HG03095 (cell line): Measurements from ENCODE around the gene LELP1.
"Not testable (repeated sequence)": the region's sequence is repeated elsewhere in the genome, so short reads cannot be mapped to it uniquely, and the experiment has no call there.

Source experiments
- ATAC-seq: cut with Tn5 transposase; IDR thresholded peaks from one replicate; pipeline ENCODE4 v1.9.1; 2021; ENCODE audit warnings: moderate library complexity; ENCODE audit not compliant: unreplicated experiment

The LELP1 gene

DNA sequence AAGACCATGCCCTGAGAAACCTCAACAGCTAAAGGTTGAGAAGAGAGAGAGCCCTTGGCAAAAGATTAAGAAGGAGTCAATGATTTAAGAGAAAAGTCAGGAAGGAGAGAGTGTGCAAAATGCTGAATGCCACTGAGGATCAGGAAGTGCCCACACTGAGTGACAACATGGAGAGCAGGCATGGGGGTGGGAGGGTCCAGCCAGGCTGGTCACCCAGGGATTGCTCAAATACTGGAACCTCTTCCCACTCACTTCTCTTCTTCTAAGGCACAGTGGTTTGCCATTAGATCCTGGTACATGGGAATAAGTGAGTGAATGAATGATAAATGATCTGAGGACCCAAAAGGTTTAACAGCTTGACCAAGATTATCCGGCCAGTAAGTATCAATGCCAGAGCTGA lies 25.3 kb downstream of the LELP1 start:
- no peak for ATAC-seq

DNA sequence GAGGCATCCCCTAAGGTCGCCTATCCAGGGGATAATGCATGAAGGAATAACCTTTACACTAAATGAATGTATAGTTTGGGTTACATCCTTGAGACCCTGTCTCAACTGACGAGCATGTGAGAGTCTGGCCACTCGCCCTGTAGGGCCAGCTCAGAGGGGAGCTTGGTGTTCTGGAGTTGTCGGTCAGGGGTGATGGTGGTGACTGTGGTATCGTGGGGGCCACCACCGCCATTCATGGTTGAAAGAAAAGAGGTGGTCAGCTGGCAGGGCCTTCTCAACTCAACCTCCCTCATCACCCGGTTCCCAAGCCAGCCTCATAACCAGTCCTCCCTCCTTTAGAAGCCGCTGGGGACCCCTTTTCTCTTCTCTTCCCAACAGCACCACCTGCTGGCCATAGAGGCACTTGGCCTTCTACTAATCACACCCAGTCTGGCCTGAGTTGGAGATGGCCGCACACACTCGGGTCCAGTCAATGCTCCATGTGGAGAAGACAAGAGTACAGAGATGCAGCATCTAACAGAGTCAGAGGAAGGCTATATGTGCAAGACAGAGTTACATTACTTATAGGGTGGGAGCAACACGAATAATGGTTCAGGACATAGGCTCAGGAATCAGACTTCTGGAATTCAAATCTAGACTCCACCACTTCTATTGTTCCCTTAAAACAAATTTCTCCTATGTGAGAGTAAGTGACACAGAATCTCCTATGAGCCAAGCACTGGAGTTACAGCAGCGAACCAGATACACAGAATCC lies 26.0 kb downstream of the LELP1 start:
- ATAC-seq: not testable (repeated sequence)

DNA sequence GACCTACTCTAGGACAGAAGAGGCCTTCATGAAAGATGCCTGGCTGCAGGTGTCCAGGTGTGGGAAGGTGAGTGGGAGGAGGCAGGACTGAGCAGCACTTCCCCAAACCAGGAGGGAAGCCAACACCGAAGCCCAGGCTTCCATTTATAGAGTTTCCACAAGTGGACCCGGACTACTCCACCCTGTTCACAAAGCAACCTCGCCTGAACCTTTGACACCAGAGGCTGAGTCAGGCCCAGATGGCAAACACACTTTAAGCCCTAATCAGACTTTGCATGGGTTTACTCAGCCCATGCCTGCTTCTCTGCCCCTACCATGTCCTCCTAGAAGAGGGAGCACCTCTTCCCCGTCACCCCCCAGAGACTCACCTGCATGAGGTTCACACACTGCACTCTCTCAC lies 28.1 kb downstream of the LELP1 start:
- ATAC-seq: no peak

DNA sequence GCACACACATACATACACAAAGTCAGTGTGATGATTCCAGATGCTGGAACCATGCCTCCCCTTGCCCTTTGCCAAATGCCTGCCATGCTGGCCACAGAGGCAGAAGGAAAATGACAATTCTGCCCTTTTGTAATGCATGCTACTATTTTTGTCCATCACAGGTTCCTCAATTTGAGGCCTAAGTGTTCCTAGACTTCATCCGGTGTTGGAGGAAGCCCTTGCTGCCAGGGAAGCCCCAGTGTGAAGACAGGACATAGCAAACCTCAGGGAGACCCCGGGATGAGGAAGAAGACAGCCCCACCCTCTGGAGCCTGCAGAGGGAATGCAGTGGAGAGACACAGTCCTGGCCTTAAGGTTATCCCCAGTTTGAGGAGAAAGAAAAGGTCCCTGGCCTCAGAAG lies 28.6 kb downstream of the LELP1 start:
- no peak for ATAC-seq

DNA sequence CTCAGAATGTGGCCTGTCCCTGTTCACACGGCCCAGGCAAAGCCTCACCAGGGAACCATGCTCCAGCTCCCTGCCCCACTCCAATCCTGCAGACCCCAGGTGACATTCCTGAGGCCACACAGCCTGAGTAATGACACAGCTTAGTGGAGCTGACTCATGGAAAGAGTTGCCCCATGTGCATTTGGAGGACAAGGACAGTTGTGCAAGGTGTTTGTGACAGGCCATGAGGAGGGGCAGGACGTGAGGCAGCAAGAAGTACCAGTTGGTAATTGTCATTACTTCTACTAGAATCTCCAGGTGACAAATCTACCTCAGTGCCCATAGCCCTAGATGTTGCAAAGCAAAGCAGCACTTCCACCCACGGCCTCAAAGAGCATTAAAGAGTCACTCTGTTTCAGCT lies 29.3 kb downstream of the LELP1 start:
- ATAC-seq: no peak

DNA sequence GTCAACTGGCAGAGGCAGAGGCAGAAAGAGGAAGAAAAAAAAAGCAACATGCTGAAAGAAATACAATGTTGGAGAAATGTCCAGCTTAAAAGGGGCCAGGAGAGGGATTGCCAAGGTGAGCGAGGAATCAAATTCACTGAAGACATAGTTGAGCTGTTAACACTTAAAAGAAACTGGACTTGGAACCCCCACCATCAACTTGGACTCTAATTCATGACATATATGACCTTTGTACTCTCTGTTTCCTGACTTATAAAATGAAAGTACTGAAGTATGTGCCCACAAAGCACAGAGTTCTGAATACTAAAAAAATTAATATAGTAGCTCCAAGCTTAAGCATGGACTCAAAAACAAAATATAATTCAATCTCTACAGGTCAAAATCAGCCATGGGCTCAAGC lies 30.2 kb downstream of the LELP1 start:
- no peak for ATAC-seq

DNA sequence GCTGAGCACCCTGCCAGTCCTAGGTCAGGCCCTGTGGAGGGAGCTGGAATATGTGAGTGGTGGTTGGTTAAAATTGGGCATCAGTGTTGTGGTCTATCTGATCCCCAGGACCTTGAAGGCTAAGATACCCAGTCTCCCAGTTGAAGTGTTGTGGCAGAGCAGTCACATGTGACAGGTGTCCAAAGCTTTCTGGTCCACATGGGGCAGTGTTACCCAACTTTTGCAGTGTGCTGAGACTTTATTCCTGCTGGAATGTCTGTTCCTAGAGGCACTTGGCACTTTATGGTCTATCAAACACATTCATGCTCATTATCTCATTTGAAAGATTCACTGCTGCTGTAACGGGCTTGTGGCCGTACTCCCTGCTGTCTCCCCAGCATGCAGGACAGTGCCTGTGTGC lies 35.3 kb downstream of the LELP1 start:
- ATAC-seq: no peak

DNA sequence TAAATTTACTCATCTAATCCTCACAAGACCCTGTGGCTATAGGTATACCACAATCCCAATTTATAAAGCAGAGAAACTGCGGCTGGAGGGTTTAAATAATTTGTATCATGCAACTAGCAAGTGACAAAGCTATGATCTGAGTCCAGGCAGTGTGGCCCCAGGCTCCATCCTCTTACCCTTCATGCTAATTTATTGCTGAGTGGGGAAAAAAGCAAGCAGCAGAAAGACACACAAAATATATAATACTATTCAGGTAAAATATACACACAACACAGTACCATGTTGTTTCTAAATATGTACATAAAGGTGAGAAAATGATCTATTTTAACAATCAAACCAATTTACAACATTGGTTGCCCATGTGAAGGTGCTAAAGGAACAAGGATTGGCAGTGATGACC lies 38.9 kb downstream of the LELP1 start:
- no peak for ATAC-seq

DNA sequence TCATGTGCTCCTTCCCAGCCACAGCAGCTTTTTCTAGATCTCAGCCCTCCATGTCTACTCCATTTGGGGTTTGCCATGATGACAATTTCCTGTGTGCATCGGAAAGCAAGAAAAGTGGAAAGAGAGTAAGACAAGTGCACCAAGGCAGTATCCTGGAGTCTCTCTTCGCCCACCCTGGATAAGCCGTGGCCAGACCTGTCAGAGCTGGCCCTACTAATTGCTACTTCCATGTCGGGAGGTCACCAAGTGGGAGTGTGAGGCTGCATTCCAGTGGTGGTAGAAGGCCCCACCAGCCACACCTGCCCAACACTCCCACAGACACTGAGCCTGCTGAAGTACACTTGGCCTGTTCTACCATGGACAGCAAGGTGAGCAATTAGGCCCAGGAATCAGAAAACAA lies 42.2 kb downstream of the LELP1 start:
- ATAC-seq: no peak

DNA sequence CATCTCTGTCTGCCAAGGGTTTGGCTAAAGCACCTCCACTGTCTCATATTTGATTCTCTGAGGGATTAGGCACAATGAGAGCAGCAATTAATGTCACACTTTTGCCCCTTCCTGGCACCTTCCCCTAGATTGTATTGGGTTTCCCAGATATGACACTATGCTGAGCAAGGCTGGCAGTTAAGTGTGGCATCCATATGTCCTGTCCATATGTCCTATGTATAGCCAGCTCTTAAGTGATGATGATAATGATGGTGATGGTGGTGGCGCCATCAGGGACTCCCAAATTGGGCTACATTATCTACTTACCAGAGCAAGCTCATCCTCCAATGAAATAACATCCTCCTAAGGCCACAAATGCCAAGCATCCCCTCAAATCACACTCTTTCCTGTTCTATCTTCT lies 42.8 kb downstream of the LELP1 start:
- ATAC-seq: no peak

DNA sequence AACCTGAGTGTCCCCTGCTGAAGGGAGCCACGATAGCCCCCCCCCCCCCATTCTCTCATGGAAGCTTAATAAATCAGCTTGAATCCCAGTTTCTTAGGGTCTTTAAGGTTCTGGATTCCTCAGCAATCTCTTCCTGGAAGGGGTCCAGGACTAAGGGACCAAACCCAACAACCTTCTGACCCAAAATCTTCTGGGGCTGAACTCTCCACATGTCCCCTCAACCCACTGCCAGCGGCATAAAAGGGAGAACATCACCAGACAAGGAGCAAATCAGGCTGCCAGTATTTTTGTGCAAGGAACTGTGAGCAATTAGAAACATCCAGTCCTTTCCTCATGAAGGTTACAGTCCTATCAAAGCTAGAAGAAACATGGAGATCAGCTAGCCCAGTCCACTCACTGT lies 43.6 kb downstream of the LELP1 start:
- no peak for ATAC-seq

DNA sequence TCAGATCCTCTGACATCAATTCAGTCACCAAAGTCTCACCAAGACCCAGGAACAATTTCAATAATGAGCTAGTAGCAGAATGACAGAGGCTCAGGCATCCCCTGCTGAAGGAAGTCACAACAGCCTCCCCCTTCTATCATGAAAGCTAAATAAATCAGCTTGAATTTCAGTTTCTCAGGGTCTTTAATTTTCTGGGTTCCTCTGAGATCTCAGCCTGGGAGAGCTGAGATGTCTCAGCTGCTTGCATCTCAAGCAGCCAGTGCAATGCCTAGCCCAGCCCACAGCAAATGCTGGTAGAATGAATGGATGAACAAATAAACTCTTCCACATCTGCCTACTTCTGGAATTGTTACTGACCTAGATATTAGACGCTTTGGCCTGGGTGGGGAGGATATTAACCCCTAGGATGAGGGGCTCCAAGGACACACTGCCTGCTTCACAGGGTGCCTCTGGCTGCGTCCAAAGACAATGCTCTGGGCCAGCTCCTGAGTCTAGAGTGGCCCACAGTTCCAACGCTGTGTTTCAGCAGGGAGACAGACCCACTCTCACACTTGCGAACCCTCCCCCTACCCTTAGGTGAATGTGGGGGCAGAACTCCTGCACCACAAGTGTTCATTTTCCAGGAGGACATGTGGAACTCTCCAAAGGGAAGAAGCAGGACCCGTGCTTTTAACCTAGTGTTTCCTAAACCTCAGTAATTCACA lies 45.1 kb downstream of the LELP1 start:
- no peak for ATAC-seq

DNA sequence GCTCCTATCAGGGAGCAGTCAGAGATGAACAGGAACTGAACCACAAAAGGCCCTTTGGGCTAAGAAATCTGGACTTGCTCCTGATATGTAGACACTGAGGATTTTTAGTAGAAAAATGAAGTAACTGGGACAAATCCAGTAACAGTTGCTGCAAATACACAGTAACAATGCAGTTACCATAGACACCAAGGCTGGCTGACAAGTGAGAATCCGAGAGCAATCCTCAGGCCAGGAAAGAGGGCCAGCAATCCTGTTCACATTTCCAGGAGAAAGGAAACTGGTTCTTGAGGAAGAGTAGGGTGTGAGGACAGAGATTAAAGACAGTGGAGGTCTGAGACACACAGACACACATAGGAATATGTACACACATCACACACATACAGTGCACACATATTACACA lies 46.9 kb downstream of the LELP1 start:
- ATAC-seq: no peak

DNA sequence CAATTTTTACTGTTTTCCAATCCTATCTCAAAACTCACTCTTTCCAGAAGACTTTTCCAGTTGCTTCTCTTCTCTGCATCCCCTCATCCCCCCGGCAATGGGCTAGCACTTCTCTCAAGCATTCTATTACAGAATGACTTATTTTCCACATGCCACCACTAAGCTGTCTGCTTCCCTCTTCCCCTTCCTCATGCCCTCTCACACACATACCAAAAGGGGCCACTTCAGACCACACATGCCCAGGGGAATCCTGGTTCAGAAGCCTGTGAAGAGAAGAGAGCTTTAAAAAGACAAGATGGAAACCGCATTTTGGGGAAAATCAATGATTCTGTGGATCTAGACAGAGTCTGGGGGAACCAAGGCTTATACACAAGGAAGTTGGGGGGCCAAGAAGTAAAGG lies 47.9 kb downstream of the LELP1 start:
- no peak for ATAC-seq

DNA sequence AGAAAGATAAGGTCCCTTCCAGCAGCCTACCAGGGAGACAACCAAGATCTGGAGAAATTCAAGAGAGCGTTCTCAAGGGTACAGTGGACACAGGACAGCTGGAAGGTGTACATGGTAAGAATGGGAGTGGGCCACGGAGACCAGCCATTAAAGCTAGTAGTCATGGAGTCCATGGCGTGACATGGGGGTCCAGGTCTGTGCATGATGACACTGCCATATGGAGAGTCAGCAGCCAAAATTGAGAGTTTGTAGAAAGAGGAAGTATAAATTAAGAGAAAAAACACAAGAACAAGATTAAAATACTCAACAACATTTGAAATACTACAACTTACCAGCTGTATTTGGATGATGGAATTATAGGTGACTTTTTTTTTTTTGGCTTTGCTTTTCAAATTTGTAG lies 48.3 kb downstream of the LELP1 start:
- ATAC-seq: no peak

DNA sequence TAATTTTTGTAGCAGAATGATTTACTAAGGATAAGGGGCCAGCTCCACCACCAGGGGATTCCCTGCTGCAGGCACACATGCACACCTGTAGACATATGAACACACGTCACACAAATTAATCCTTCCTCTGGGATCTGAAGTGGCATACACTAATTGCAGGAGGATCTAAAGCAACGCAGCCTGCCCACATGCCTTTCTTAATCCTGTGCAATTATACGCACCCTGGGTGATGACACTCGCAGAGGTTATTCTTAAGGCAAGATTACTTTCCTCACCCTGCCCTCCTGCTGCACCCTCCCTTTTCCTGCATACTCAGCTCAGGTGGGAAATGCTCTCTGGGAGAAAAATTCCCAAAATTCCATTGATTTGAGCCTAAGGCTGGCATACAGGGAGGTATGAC lies 48.8 kb downstream of the LELP1 start:
- ATAC-seq: no peak

DNA sequence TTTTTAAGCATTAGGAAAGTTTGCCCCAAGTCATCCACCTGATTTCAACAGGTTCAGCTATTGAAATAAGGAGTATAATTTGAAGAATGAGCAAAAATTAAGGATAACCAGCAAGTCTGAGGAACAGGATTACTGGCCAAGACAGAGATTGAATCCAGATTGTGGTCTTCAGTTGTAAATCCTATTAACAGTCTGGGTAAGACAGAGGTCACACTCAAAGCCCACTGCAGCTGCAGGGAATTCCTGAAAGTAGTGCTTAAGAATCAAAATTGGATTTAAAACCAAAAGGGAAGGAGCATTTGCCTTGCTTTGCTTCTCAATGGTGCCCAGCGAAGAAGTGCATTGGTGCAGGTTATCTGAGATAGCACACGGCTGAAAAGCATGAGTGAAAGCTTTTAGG lies 49.8 kb downstream of the LELP1 start:
- no peak for ATAC-seq

DNA sequence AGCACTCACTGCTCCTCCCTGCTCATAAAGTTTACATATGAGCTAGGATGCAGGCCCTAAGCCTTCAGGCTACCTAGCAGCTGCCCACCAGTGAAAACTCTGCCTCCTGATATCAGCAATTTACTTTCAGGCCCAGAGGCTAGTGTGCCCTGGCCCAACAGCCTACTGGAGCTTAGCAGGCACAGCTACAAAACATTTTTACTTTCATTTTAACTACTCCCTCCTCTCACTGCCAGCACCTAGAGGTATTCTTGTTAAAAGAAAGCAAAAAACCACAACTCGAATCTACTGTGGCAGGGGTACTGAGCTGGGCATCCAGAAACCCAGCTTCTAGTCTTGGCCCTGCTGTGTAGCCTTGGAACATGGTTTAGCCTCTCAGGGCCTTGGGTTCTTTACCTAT lies 50.5 kb downstream of the LELP1 start:
- no peak for ATAC-seq
